Measurements from ENCODE around the gene KRIT1. TPM values are rescaled to one million over a fixed set of nuclear protein-coding genes. Genes with fewer than 3 reads are reported as not detected.

The KRIT1 gene
- total RNA-seq, 1 experiment from 2014 or later, result 34.1 TPM

- DNase-seq (ENCODE audit: low spot score) (no peak), ATAC-seq (no peak)
- peaks cover 13% of the 10 kb centered on the region for H3K9me3 Mint-ChIP-seq
- H3K36me3 Mint-ChIP-seq, result peaks cover 63% of the 10 kb centered on the region
- TF ChIP-seq, protein P1, sequence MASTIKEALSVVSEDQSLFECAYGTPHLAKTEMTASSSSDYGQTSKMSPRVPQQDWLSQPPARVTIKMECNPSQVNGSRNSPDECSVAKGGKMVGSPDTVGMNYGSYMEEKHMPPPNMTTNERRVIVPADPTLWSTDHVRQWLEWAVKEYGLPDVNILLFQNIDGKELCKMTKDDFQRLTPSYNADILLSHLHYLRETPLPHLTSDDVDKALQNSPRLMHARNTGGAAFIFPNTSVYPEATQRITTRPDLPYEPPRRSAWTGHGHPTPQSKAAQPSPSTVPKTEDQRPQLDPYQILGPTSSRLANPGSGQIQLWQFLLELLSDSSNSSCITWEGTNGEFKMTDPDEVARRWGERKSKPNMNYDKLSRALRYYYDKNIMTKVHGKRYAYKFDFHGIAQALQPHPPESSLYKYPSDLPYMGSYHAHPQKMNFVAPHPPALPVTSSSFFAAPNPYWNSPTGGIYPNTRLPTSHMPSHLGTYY (CRISPR knock-in tag; IDR thresholded peaks at IDR 0.05), result no peak
- no peak for TF ChIP-seq SP1 (CRISPR knock-in tag; conservative IDR thresholded peaks at IDR 0.05)
- no peak for TF ChIP-seq IRF1 (CRISPR knock-in tag; IDR thresholded peaks at IDR 0.05)
- TF ChIP-seq CREB1 (CRISPR knock-in tag; IDR thresholded peaks at IDR 0.05), result no peak
- no peak for TF ChIP-seq SMAD3 (CRISPR knock-in tag; IDR thresholded peaks at IDR 0.05; ENCODE audit: borderline replicate concordance)
- TF ChIP-seq, protein P2, sequence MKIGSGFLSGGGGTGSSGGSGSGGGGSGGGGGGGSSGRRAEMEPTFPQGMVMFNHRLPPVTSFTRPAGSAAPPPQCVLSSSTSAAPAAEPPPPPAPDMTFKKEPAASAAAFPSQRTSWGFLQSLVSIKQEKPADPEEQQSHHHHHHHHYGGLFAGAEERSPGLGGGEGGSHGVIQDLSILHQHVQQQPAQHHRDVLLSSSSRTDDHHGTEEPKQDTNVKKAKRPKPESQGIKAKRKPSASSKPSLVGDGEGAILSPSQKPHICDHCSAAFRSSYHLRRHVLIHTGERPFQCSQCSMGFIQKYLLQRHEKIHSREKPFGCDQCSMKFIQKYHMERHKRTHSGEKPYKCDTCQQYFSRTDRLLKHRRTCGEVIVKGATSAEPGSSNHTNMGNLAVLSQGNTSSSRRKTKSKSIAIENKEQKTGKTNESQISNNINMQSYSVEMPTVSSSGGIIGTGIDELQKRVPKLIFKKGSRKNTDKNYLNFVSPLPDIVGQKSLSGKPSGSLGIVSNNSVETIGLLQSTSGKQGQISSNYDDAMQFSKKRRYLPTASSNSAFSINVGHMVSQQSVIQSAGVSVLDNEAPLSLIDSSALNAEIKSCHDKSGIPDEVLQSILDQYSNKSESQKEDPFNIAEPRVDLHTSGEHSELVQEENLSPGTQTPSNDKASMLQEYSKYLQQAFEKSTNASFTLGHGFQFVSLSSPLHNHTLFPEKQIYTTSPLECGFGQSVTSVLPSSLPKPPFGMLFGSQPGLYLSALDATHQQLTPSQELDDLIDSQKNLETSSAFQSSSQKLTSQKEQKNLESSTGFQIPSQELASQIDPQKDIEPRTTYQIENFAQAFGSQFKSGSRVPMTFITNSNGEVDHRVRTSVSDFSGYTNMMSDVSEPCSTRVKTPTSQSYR (CRISPR knock-in tag; IDR thresholded peaks at IDR 0.05), result no peak
- no peak for TF ChIP-seq ZNF232 (CRISPR knock-in tag; IDR thresholded peaks at IDR 0.05)
- TF ChIP-seq SMAD4 (CRISPR knock-in tag; IDR thresholded peaks at IDR 0.05), result no peak
- TF ChIP-seq EMX1 (CRISPR knock-in tag; IDR thresholded peaks at IDR 0.05), result no peak
- no peak for TF ChIP-seq ZNF219 (CRISPR knock-in tag; IDR thresholded peaks at IDR 0.05; ENCODE audit: borderline replicate concordance)
- no peak for TF ChIP-seq NR1H2 (CRISPR knock-in tag; IDR thresholded peaks at IDR 0.05)
- no peak for TF ChIP-seq ZNF671 (CRISPR knock-in tag; IDR thresholded peaks at IDR 0.05)
- no peak for TF ChIP-seq CBFB (CRISPR knock-in tag; IDR thresholded peaks at IDR 0.05; ENCODE audit: low read depth)
- no peak for TF ChIP-seq ATF6 (CRISPR knock-in tag; IDR thresholded peaks at IDR 0.05)
- no peak for TF ChIP-seq MLX (CRISPR knock-in tag; IDR thresholded peaks at IDR 0.05)
- no peak for TF ChIP-seq CREM (CRISPR knock-in tag; IDR thresholded peaks at IDR 0.05)
- TF ChIP-seq FOXP4 (CRISPR knock-in tag; IDR thresholded peaks at IDR 0.05), result no peak
- TF ChIP-seq, protein P3, sequence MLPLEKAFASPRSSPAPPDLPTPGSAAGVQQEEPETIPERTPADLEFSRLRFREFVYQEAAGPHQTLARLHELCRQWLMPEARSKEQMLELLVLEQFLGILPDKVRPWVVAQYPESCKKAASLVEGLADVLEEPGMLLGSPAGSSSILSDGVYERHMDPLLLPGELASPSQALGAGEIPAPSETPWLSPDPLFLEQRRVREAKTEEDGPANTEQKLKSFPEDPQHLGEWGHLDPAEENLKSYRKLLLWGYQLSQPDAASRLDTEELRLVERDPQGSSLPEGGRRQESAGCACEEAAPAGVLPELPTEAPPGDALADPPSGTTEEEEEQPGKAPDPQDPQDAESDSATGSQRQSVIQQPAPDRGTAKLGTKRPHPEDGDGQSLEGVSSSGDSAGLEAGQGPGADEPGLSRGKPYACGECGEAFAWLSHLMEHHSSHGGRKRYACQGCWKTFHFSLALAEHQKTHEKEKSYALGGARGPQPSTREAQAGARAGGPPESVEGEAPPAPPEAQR (CRISPR knock-in tag; IDR thresholded peaks at IDR 0.05), result no peak
- TF ChIP-seq JAZF1 (CRISPR knock-in tag; IDR thresholded peaks at IDR 0.05), result no peak
- TF ChIP-seq FOXK1 (CRISPR knock-in tag; IDR thresholded peaks at IDR 0.05), result no peak
- no peak overlapping the region for H3K4me3 Mint-ChIP-seq
- ChIA-PET CTCF (no interaction called here), POLR2A (no interaction called here)
- no peak overlapping the region for H3K27ac Mint-ChIP-seq
- H3K4me1 Mint-ChIP-seq, result no peaks in the 10 kb centered on the region
- H3K27me3 Mint-ChIP-seq (ENCODE audit: low read depth), result no peaks in the 10 kb centered on the region
Measured at GRCh38 chr7:92228742-92229141, 17.0 kb downstream of the KRIT1 start.
